GM12891 (cell line): Measurements from ENCODE around the gene RGS7.

Experiments
- POLR2A ChIP-seq: IDR thresholded peaks from 2 replicates; pipeline ENCODE4 v1.6.1; 2011; ENCODE audit warnings: low read depth, low read length, control low read depth
- POLR2AphosphoS5 ChIP-seq: IDR thresholded peaks from 2 replicates; pipeline ENCODE4 v1.6.1; 2011; ENCODE audit warnings: low read depth, low read length, control low read depth
- POU2F2 ChIP-seq: IDR thresholded peaks from 2 replicates; pipeline ENCODE4 v1.6.1; 2011; ENCODE audit warnings: low read depth, mild to moderate bottlenecking, control low read depth, low read length, moderate library complexity
- SPI1 ChIP-seq: IDR thresholded peaks from 2 replicates; pipeline ENCODE4 v1.6.1; 2011; ENCODE audit warnings: low read depth, low read length, control low read depth
- TAF1 ChIP-seq: IDR thresholded peaks from 2 replicates; pipeline ENCODE4 v1.6.1; 2011; ENCODE audit warnings: low read depth, low read length, control low read depth

DNA sequence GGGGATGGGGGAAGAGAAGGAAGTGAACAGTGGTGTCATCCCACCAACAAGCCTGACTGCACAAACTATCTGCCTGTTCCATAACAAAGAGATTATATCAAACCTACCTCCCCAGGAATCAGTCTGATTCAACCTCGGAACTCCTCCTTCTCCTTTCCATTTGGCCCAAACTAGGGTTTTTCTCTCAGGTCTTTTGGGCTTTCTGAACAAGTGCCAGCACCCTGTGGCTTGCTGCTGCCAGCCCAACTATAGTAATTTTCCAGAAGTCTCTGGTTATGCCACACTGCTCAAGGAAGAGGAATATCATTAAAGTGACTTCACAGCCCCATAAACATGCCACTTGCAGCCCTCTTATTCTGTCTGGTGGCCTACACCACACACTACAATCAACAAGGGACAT, 70.5 kb downstream of the RGS7 start:
- TF ChIP-seq TAF1 (no peak), POLR2A (no peak), POLR2AphosphoS5 (no peak), POU2F2 (no peak), SPI1 (no peak)
